Small intestine (tissue), 7 donors: ENCODE measurements around the gene BMP10. TPM values are rescaled to one million over a fixed set of nuclear protein-coding genes. Genes with fewer than 3 reads are reported as not detected.

Source experiments
- DNase-seq, 2 donors: peaks; one replicate each; pipeline versions ENCODE4 v3.0.0 to v3.0.0-alpha.2; 2013
- FAIRE-seq: peaks from 2 replicates; lab custom pipeline; 2012; peaks lifted over from hg19 to GRCh38; lab: Jason Lieb, UNC
- H3K27ac ChIP-seq, 3 donors: one replicate each; pipeline ENCODE4 v1.5.1; 2013; ENCODE audit warnings: low read length in 2 of 3, mild to moderate bottlenecking in 2 of 3, control low read depth in 1 of 3, inconsistent platforms in 1 of 3, low read depth in 1 of 3, moderate library complexity in 1 of 3
- H3K27me3 ChIP-seq, 3 donors: one replicate each; pipeline ENCODE4 v1.6.1; 2013; ENCODE audit warnings: low read length in 3 of 3, inconsistent platforms in 1 of 3; ENCODE audit not compliant: control insufficient read depth in 3 of 3, insufficient read depth in 3 of 3
- H3K36me3 ChIP-seq, 3 donors: one replicate each; pipeline ENCODE4 v1.6.1; 2013; ENCODE audit warnings: low read length in 3 of 3, inconsistent platforms in 1 of 3, low read depth in 1 of 3, mild to moderate bottlenecking in 1 of 3, moderate library complexity in 1 of 3; ENCODE audit not compliant: control insufficient read depth in 3 of 3, insufficient read depth in 2 of 3
- H3K4me1 ChIP-seq, 3 donors: one replicate each; pipeline ENCODE4 v1.6.1; 2013; ENCODE audit warnings: low read length in 2 of 3, inconsistent platforms in 1 of 3, low read depth in 1 of 3, mild to moderate bottlenecking in 1 of 3, moderate library complexity in 1 of 3; ENCODE audit not compliant: control insufficient read depth in 3 of 3, insufficient read depth in 2 of 3
- H3K4me3 ChIP-seq, 3 donors: one replicate each; pipeline ENCODE4 v1.5.1; 2013; ENCODE audit warnings: low read length in 3 of 3, control low read depth in 1 of 3, inconsistent platforms in 1 of 3, low read depth in 1 of 3, mild to moderate bottlenecking in 1 of 3, moderate library complexity in 1 of 3
- H3K9me3 ChIP-seq, 2 donors: one replicate each; pipeline ENCODE4 v1.6.1; 2013; ENCODE audit warnings: low read depth in 1 of 2, low read length in 1 of 2; ENCODE audit not compliant: control insufficient read depth in 2 of 2, insufficient read depth in 1 of 2
- WGBS, 3 donors: extraction: QIAGEN DNeasy Blood & Tissue Kit; methylation state at CpG; one replicate each; pipeline ENCODE4 v1.1.7; 2013; 5-methylcytosine and 5-hydroxymethylcytosine counted together
- polyA plus RNA-seq, 4 donors: library from polyadenylated mRNA; stranded (reverse) in 3 of 4; unstranded in 1 of 4; fragments of 200-250 nt in 3 of 4; fragments of 120-200 nt in 1 of 4; gene quantifications; one replicate each; pipeline versions ENCODE4 v1.2.1 to v1.2.3, GENCODE V29; 2013
- donor health status: healthy with polysubstance abuse.
- donor health status: control.
- donor health status: control.
- donor health status: Bipolar disorder and iron deficiency.
- donor health status: healthy.

Gene BMP10
- polyA plus RNA-seq, 4 donors = not detected

DNA sequence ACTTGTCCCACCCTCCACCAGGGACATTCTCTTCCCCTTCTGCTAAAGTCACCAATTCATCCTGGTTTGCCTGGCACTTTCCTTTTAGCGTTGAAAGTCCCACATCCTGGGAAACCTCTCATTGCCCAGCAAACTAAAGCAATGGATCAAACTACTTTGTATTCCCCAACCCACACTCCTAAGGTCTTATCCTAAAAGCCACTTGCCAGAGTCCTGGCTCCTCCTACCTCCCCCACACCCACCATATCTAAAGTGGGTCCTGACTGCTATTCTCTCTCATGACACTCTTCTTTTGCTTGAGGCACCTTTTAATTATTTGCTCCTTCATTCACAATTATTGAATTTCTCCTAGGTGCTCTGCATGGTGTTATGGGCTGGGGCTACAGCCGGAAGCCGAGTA lies 40.9 kb upstream of the BMP10 start:
- Histone ChIP-seq H3K27ac (no peak overlapping the region), H3K4me1 (peaks cover 0 to 7% (median 0%) of the 10 kb centered on the region in 3 donors), H3K4me3 (no peak overlapping the region), H3K9me3 (no peaks in the 10 kb centered on the region), H3K36me3 (no peaks in the 10 kb centered on the region), H3K27me3 (no peaks in the 10 kb centered on the region)
- 94 to 98% (median 96%) methylated on average over 3 of the region's 3 CpGs for WGBS, 3 donors
- FAIRE-seq (no peak), DNase-seq (no peak)

DNA sequence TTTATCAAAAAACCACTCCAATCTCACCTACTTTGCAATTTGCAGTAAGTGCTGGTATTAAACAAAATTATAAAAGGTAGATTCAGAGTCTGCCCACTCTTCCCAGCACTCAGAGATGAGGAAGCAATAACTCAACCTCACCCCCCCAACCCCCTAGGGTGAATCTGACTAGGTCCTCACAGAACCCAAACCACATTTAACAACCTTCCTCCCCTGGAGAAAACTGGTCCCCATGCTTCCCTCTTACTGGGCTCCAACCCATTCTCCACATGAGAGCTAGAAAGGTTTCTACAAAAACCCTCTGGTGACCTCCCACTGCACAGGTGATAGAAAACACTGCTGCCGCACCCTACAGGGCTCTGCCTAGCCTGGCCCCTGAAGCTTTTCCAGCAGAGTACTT lies 40.5 kb upstream of the BMP10 start:
- 96 to 100% (median 97%) methylated on average over 1 of the region's 1 CpG for WGBS, 3 donors
- no peaks in the 10 kb centered on the region for H3K9me3 ChIP-seq
- FAIRE-seq = no peak

DNA sequence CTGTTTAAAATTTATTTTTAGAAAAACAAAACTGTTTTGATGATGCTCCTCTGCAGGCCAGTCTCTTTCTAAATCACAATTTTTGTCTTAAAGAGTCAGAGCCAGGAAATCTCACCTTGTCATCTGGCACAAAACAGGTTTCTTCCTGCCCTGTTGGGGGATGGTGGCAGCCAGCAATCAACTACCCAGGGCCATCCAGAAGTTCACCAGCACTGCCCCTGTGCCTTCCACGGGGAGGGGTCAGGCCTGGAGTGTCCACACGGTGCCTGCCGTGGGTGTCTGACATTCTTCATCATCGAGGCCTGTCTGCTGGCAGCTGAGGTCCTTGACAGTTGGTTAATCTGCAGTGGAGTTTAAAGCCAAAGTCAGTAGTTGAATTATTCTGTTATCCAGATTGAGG lies 40.0 kb upstream of the BMP10 start:
- DNase-seq = no peak
- no peaks in the 10 kb centered on the region for H3K36me3 ChIP-seq
- peaks cover 0 to 7% (median 0%) of the 10 kb centered on the region in 3 donors for H3K4me1 ChIP-seq
- H3K27ac ChIP-seq = no peak overlapping the region
- H3K4me3 ChIP-seq = no peak overlapping the region
- H3K9me3 ChIP-seq = no peaks in the 10 kb centered on the region
- WGBS, 3 donors = 73 to 79% (median 77%) methylated on average over 4 of the region's 4 CpGs
- H3K27me3 ChIP-seq = no peaks in the 10 kb centered on the region
- FAIRE-seq = no peak

More for the DNA sequence above, 40.5 kb upstream of the BMP10 start:
- no peak overlapping the region for H3K4me3 ChIP-seq
- H3K27ac ChIP-seq = no peak overlapping the region
- H3K4me1 ChIP-seq = peaks cover 0 to 7% (median 0%) of the 10 kb centered on the region in 3 donors
- no peak for DNase-seq
- H3K27me3 ChIP-seq = no peaks in the 10 kb centered on the region
- H3K36me3 ChIP-seq = no peaks in the 10 kb centered on the region

DNA sequence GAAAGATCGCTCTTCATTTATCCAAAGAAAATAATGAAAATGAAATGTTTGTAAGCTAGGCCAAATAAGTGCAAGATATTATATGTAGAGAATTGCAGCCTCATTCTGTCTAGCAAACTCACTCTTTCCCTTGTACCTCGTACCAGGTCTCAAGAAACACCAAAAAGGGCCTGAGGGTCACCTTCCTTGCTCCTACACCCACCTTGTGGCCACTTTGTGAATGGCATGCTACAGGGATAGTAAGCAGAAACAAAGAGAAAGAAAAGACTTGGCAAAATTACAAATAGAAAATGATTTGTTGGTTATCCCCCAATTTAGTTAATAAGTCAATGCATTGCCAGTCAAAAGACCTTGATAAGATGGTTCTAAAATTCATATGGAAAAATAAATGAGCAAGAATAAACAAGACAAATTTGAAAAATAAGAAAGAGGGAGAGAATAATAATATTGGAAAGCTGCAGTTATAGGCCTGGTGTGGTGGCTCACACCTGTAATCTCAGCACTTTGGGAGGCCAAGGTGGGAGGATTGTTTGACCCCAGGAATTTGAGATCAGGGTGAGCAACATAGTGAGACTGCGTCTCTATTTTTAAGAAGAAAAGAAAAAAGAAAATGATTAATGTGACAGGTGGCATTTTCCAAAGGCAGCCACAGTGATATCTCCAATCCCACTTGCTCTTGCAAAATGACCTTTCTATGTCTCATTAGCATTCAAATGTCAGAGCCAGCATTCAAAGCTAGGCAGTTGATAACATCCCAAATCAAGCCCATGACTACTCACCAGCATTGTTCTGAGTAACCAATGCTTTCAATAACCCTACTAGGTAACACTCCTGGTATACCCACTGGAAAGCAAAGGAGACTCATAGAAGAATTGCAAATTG lies 38.8 kb upstream of the BMP10 start:
- DNase-seq (peak; percentile 60 to 67), FAIRE-seq (no peak)
- H3K4me1 ChIP-seq = peaks cover 0 to 7% (median 0%) of the 10 kb centered on the region in 3 donors
- no peak overlapping the region for H3K27ac ChIP-seq
- 67 to 72% (median 70%) methylated on average over 3 of the region's 3 CpGs for WGBS, 3 donors
- no peak overlapping the region for H3K4me3 ChIP-seq
- H3K9me3 ChIP-seq = no peaks in the 10 kb centered on the region
- no peaks in the 10 kb centered on the region for H3K27me3 ChIP-seq
- H3K36me3 ChIP-seq = no peaks in the 10 kb centered on the region

DNA sequence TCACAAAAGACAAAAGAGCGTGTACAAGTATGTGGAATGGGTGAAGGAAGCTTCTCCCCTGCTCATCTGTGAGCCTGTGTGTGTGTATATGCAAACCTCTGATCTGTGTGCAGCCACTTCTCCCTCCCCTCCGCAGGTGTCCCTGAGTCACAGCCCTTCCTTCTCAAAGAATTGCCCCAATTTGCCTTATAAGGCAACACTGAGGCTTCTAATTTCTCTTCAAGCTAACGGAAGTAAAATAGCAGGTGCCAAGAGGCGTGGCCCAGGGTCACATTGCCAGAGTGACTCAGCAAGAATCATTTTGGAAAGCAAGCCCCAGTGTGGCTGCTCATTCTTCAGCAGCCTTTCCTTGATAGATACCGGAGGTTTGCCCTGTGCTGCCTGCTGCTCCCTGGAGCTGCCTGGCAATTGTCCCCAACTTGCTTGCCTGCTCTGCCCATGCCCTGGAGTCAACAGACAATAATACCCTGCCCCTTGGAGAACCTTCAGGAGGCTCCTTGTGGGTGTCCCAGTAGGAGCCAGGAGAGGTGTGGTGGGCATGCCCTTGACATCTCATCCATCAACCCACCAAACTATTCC lies 37.3 kb upstream of the BMP10 start:
- no peaks in the 10 kb centered on the region for H3K27me3 ChIP-seq
- peak overlapping the region in 2 of 3 donors; percentile 0 to 87 for H3K27ac ChIP-seq
- no peak for FAIRE-seq

DNA sequence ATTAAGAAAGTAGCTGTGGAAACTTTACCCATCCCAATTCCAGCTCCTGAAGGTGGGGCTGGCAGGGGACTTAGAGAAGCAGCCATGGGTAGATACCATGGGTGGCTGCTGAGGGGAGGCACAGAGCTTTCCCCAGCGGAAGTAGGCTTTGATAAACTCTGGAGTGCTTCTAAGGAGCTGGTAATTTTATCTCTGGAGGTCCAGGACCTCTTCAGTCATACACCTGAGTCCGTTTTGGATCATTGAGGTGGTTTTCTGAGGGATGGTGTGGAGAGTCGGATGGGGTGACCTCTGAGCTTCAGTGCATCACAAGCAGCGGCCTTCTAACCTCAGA lies 36.7 kb upstream of the BMP10 start:
- Histone ChIP-seq H3K27me3 (no peaks in the 10 kb centered on the region), H3K9me3 (no peaks in the 10 kb centered on the region), H3K4me3 (no peak overlapping the region), H3K36me3 (no peaks in the 10 kb centered on the region), H3K4me1 (peaks cover 0 to 7% (median 0%) of the 10 kb centered on the region in 3 donors), H3K27ac (peak overlapping the region in 1 of 3 donors; percentile 87)
- 53 to 70% (median 69%) methylated on average over 4 of the region's 4 CpGs for WGBS, 3 donors
- DNase-seq (no peak), FAIRE-seq (no peak)

More for the DNA sequence above, 37.3 kb upstream of the BMP10 start:
- WGBS, 3 donors = 8 to 21% (median 11%) methylated on average over 5 of the region's 5 CpGs
- DNase-seq = peak; percentile 44 to 85
- Histone ChIP-seq H3K36me3 (no peaks in the 10 kb centered on the region), H3K4me3 (no peak overlapping the region), H3K4me1 (peaks cover 0 to 7% (median 0%) of the 10 kb centered on the region in 3 donors), H3K9me3 (no peaks in the 10 kb centered on the region)

DNA sequence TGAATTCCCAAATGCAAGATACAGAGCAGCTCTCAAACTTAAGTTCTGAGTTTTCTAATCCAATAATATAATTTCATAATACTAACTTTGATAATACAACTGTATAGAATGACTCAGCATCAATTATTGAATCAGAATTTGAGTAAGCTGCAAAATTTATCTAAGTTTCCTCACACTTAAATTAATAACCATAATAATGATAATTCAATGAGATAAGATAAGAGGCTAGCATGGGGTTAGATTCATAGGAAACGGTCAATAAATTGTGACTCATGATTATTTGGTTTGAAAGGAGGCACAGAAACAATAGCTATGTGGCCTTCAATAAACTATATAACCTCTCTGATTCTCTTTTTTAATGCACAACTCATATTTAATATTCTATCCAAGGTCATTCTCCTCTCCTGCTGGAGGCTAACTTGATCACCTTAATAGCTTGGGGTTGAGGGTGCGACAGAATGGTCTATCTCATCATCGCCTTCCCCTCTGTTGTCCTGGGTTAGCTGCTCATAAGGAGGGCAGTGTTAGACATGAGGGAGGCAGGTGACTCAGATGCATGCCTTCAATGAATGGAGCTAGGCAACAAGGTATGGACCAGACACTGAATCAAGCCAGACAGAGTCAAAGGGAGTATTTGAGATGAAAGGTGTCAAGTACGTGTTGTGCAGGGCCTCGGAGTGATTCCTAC lies 36.2 kb upstream of the BMP10 start:
- DNase-seq (peak in 1 of 2 donors; percentile 14), FAIRE-seq (no peak)
- Histone ChIP-seq H3K9me3 (no peaks in the 10 kb centered on the region), H3K27ac (peak overlapping the region in 1 of 3 donors; percentile 87), H3K4me1 (peaks cover 0 to 7% (median 0%) of the 10 kb centered on the region in 3 donors), H3K4me3 (no peak overlapping the region), H3K27me3 (no peaks in the 10 kb centered on the region), H3K36me3 (no peaks in the 10 kb centered on the region)
- WGBS, 3 donors = 64 to 86% (median 85%) methylated on average over 5 of the region's 5 CpGs

DNA sequence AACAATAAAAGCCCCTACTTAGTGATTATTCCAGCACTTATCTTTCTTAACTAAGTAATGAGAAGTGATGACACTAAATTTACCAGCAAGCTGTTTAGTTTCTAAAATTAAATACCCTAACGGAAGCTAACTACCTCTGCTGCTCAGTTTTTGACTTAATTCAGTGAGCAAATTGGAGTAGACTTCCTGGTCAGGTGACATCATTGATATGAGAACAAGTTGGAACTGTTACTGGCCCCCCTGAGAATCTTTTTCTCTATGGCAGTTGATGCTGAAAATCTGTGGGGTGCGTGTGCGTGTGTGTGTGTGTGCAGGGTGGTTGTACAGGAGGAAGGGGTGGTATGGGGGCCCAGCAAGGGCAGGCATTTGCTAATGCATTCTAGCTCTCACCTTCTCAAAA lies 35.5 kb upstream of the BMP10 start:
- H3K9me3 ChIP-seq = no peaks in the 10 kb centered on the region
- no peaks in the 10 kb centered on the region for H3K27me3 ChIP-seq
- H3K36me3 ChIP-seq = no peaks in the 10 kb centered on the region
- no peak overlapping the region for H3K27ac ChIP-seq
- peaks cover 0 to 7% (median 0%) of the 10 kb centered on the region in 3 donors for H3K4me1 ChIP-seq
- WGBS, 3 donors = 82 to 92% (median 89%) methylated on average over 3 of the region's 3 CpGs
- no peak for FAIRE-seq
- no peak overlapping the region for H3K4me3 ChIP-seq
- DNase-seq = no peak
